ENCODE data around the gene CLCN4.

The CLCN4 gene

DNA sequence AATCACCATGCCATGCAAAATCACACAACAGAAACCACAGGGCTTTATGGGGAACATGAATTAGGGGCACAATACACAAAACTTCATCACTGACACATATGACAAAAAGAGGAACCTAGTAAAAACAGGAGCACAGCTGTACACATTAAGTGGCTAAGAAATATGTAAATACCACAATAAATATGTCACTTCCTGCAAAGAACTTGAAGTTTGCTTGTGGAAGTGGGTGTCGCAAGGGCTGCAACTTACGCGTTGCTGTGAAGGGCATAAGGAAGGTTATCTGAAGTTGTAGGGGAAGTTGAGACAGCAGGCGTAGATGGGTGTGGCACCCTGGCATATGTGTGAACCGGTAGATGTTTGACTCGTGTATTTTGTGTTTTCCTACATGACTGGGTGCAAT is 42.4 kb downstream of the CLCN4 start:
- no peak for DNase-seq

DNA sequence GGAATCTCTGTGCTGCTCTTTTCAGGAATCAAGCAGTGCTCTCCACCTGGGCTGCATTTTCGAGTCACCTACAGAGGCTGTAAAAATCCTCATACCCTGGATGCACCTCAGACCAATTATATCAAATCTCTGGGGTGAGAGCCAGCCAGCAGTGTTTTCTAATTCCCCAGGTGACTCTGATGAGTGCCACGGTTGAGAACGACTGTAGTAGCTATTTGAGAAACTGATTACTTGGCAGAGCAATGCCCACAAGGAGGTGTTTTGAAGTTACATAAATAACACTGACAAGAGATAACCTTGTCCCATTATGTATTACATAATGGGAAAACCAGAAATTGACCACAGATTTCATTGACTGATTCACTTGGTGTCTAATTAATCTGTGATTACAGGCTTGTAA is 46.8 kb downstream of the CLCN4 start:
- DNase-seq: no peak

DNA sequence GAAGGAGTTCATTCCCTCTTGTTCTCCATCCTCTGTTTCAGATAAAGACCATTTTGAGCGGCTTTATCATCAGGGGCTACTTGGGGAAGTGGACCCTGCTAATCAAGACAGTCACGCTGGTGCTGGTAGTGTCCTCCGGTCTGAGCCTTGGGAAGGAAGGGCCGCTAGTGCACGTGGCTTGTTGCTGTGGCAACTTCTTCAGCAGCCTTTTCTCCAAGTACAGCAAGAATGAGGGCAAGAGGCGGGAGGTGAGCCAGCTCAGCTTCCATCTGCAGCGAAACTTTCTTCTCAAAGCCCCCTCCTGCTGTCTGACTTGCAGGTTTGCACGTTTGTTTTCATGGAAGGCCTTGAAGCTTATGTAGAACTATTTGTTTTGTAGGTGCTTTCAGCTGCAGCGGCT is 49.5 kb downstream of the CLCN4 start:
- no peak for DNase-seq

DNA sequence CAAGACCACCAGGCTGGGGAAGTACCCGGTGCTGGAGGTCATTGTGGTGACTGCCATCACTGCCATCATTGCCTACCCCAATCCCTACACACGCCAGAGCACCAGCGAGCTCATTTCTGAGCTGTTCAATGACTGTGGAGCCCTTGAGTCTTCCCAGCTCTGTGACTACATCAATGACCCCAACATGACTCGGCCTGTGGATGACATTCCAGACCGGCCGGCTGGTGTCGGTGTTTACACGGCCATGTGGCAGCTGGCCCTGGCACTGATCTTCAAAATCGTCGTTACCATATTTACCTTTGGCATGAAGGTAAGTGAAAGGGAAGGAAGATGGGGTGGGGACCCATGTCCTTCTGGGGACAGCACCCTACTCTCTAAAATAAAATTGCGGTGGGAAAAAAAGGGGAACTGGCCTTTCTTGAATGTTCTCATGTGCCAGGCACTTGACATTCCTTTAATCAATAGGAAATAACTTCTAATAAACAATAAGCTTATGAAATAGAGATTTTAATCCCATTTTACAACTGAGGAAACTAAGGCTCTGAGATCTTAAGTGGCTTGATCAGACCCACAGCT is 51.6 kb downstream of the CLCN4 start:
- no peak for DNase-seq

GRCh38 chrX:10208953-10209352 is 52.2 kb downstream of the CLCN4 start:
- no peak for DNase-seq

DNA sequence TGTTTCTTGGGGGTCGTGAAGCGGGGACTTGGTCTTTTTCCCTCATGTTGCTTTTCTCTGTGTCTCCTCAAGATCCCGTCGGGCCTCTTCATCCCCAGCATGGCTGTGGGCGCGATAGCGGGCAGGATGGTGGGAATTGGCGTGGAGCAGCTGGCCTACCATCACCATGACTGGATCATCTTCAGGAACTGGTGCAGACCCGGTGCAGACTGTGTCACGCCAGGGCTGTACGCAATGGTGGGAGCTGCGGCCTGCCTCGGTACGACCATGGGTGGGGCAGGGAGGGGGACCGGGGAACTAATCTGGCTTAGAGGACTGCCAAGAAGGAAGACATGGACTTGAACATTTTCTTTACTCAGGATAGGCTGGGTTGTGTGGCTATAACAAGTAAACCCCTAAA is 55.6 kb downstream of the CLCN4 start:
- DNase-seq: no peak

- DNase-seq: no peak
Observed at GRCh38 chrX:10213716-10214115, 56.9 kb downstream of the CLCN4 start.

GRCh38 chrX:10216208-10216607 is 59.4 kb downstream of the CLCN4 start:
- DNase-seq: no peak

GRCh38 chrX:10217198-10217597 is 60.4 kb downstream of the CLCN4 start:
- DNase-seq: no peak

GRCh38 chrX:10221651-10222050 is 64.9 kb downstream of the CLCN4 start:
- DNase-seq: no peak

- DNase-seq: no peak
Observed at GRCh38 chrX:10223276-10223675, 66.5 kb downstream of the CLCN4 start.

DNA sequence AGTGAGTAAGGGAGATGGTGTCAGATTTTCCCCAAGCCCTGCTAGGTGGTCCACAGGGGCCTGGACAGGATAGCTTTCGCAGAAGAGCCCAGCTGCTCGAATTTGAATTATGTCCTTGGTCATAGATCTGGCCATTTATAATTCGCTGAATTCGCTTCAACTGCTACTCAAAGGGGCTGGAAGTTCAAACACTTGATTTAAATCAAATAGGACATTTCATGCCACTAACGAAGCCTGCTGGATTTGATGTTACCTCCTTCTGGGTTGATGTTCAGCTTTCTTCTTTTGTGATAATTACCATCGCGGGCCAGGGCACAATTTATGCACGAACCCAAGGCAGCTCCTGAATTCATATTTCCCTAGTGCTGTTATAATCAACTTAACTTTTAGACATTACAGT is 67.0 kb downstream of the CLCN4 start:
- no peak for DNase-seq

DNA sequence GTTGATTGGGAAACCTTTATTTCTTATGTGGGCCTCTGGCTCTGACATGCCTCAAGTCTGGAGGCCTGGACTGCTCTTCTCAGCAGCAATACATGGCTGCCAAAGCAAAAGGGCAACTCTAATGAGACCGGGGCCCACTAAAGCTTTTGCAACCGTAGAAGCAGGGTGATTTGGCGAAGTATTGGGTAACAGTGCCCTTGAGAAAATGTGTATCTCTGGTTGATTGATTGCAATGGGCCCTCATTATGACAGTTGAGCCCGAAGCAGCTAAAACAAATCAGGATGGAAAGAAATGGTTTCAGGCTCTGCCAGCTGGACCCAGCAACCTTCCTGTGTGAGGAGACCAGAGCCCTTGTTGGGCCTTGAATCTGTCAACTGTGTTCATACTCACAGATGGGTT is 73.4 kb downstream of the CLCN4 start:
- no peak for DNase-seq

DNA sequence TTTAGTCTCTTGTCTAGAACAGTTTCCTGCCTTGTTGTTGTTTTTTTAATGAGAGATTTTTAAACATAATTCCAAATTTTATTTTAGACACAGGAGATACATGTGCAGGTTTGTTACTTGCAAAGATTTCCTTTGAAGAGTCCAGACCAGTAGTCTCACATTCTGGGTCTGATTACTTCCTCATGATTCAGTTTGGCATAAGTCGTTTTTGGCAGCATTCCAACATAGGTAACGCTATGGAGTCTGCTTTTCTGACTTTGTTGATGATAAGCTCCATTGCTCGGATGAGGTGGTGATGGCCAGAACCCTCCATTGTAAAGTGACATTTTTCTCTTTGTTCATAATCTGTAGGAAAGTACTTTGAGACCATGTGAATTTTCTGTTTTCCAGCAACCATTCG is 74.7 kb downstream of the CLCN4 start:
- peak; percentile 44 for DNase-seq

DNA sequence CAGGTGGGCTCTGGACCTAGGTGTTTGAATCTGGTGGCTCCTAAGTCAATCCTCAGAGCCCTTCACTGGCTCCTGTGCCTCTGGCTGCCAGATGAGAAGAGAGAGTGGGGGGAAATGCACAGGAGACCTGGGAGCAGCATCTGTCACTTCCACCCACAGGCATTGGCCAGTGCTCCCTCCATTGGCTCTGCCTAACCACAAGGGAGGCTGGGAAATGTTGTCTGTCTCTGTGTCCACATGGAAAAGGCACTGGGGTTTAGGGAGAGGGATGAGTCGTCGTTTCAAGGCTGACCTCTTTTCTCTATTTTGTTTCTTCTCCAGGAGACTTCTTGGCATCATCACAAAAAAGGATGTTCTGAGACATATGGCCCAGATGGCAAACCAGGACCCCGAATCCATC is 76.4 kb downstream of the CLCN4 start:
- peak; percentile 39 for DNase-seq

GRCh38 chrX:10233696-10234095 is 76.9 kb downstream of the CLCN4 start:
- no peak for DNase-seq

DNA sequence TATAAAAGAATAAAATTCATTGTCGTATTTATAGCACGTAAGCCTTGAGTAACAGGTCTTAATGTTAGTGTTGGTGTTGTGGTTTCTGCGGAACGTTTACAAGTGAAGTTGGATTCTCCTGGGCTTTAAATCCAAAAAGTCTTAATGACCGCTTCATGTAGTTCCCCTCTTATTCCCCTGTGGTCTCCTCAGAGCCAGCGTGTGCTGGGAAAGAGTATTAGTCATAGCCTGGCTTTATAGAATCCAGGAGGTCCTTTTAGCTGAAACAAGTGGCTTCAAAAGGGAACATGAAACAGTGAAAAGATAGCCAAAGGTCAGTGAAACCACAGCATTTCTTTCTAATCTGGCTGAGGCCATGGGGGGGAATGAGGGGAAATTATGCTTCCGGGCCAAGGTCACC is 79.1 kb downstream of the CLCN4 start:
- no peak for DNase-seq

DNA sequence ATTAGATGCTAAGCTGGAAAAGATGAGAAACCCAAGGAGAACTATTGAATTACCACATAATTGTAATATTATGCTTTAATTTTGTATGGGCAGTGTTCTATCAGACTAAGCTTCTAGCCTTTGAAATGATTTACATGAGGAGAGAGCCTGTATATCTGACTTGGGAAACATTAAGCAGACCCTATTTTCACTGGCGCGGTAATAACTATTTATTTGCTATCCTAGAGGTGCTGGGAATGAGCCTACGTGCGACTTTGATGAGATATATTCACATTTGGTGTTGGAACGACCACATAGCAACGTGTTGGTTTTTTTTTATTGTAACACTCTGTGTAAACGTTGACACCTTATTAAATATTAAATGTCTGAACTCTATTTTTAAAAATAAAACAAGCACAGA is 80.5 kb downstream of the CLCN4 start:
- no peak for DNase-seq

GRCh38 chrX:10239611-10240064 is 82.9 kb downstream of the CLCN4 start:
- DNase-seq: no peak

- no peak for DNase-seq
Observed at GRCh38 chrX:10240918-10241317, 84.1 kb downstream of the CLCN4 start.

GRCh38 chrX:10242026-10242425 is 85.3 kb downstream of the CLCN4 start:
- no peak for DNase-seq

- DNase-seq: no peak
Observed at GRCh38 chrX:10243106-10243505, 86.3 kb downstream of the CLCN4 start.

- DNase-seq: no peak
Observed at GRCh38 chrX:10244915-10245622, 88.3 kb downstream of the CLCN4 start.

- no peak for DNase-seq
Observed at GRCh38 chrX:10245886-10246285, 89.1 kb downstream of the CLCN4 start.

DNA sequence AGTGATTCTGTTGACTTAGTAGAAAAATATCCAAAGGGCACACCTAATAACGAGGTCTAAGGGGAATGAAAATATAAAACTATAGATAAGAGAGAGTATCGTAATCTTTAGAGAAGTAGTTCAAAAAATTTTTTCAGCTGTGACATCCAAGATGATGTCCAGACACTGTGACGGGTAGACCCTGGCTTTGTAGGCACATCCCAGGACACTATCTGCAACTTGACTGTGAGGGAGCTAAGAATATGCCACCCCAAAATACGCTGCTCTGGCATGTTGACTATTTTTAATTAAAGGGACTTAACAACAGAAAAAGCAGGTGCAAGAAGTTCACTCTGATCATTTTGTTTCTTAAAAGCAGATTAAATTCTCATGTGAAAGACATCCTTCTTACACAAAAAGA is 89.5 kb downstream of the CLCN4 start:
- no peak for DNase-seq
